CD14-positive monocyte (primary cell): ENCODE measurements around the gene CFAP410. TPM values are rescaled to one million over a fixed set of nuclear protein-coding genes. Genes with fewer than 3 reads are reported as not detected.

Experiments
- DNase-seq, 3 donors: peaks; one replicate each; pipeline ENCODE4 v3.0.0-alpha.2; 2011 to 2022
- H2AFZ ChIP-seq: 2 replicates; pipeline ENCODE4 v1.6.0; 2012; ENCODE audit warnings: mild to moderate bottlenecking, low read depth, low read length, inconsistent platforms; ENCODE audit not compliant: insufficient read depth, poor library complexity, severe bottlenecking
- H3K27ac ChIP-seq, 2 donors: 1 replicate in 1 of 2; 2 replicates in 1 of 2; pipeline ENCODE4 v1.5.1; 2012 to 2013; ENCODE audit warnings: low read length in 2 of 2, control low read depth in 1 of 2, inconsistent platforms in 1 of 2, low read depth in 1 of 2, mild to moderate bottlenecking in 1 of 2
- H3K27me3 ChIP-seq, 2 donors: one replicate each; pipeline versions ENCODE4 v1.6.0 to v1.6.1; 2011 to 2013; ENCODE audit warnings: low read length in 2 of 2; ENCODE audit not compliant: control insufficient read depth in 2 of 2, insufficient read depth in 2 of 2
- H3K36me3 ChIP-seq, 2 donors: replicated peaks in 1 of 2; 1 replicate in 1 of 2; 2 replicates in 1 of 2; pipeline versions ENCODE4 v1.5.1 to v1.6.1; 2012 to 2013; ENCODE audit warnings: low read length in 2 of 2, control low read depth in 1 of 2, inconsistent platforms in 1 of 2, mild to moderate bottlenecking in 1 of 2; ENCODE audit not compliant: insufficient read depth in 2 of 2, control insufficient read depth in 1 of 2
- H3K4me1 ChIP-seq, 2 donors: 1 replicate in 1 of 2; 2 replicates in 1 of 2; pipeline versions ENCODE4 v1.5.1 to v1.6.1; 2012 to 2013; ENCODE audit warnings: low read length in 2 of 2, control low read depth in 1 of 2, inconsistent platforms in 1 of 2, mild to moderate bottlenecking in 1 of 2, moderate library complexity in 1 of 2; ENCODE audit not compliant: insufficient read depth in 2 of 2, control insufficient read depth in 1 of 2
- H3K4me2 ChIP-seq: replicated peaks from 2 replicates; pipeline ENCODE3; 2012; ENCODE audit warnings: low read length, moderate library complexity, mild to moderate bottlenecking; ENCODE audit not compliant: poor library complexity, severe bottlenecking; ENCODE audit errors: extremely low read depth
- H3K4me3 ChIP-seq, 3 experiments: fragments of 200-600 bp in 1 of 3; sonication (generic) in 1 of 3; replicated peaks in 1 of 3; 1 replicate in 2 of 3; 2 replicates in 1 of 3; pipeline ENCODE4 v1.5.1; 2011 to 2013; ENCODE audit warnings: low read length in 3 of 3, mild to moderate bottlenecking in 3 of 3, control low read depth in 2 of 3, low read depth in 2 of 3, inconsistent platforms in 1 of 3, moderate library complexity in 1 of 3
- H3K79me2 ChIP-seq: 2 replicates; pipeline ENCODE4 v1.6.0; 2012; ENCODE audit warnings: mild to moderate bottlenecking, control low read depth, inconsistent platforms, low read length, moderate library complexity; ENCODE audit not compliant: insufficient read depth
- H3K9ac ChIP-seq: 2 replicates; pipeline ENCODE4 v1.6.0; 2017; ENCODE audit warnings: low read length, mild to moderate bottlenecking; ENCODE audit not compliant: insufficient read depth, poor library complexity, severe bottlenecking
- H3K9me3 ChIP-seq, 2 donors: replicated peaks in 1 of 2; 1 replicate in 1 of 2; 2 replicates in 1 of 2; pipeline versions ENCODE4 v1.5.1 to v1.6.1; 2012 to 2013; ENCODE audit warnings: low read length in 2 of 2, control low read depth in 1 of 2; ENCODE audit not compliant: control insufficient read depth in 1 of 2, insufficient read depth in 1 of 2
- H4K20me1 ChIP-seq: 2 replicates; pipeline ENCODE4 v1.6.0; 2012; ENCODE audit warnings: mild to moderate bottlenecking, low read length, control low read depth, moderate library complexity; ENCODE audit not compliant: insufficient read depth
- H3K27ac Mint-ChIP-seq, 7 donors: one replicate each; pipeline ENCODE4 v1.8.0; 2020; ENCODE audit warnings: mild to moderate bottlenecking in 7 of 7, mixed read lengths in 7 of 7, moderate library complexity in 6 of 7, inconsistent platforms in 2 of 7
- H3K27me3 Mint-ChIP-seq, 3 donors: one replicate each; pipeline ENCODE4 v1.8.0; 2021 to 2022; ENCODE audit warnings: low read depth in 3 of 3, mild to moderate bottlenecking in 3 of 3, mixed read lengths in 3 of 3, moderate library complexity in 3 of 3, inconsistent platforms in 1 of 3
- H3K36me3 Mint-ChIP-seq, 2 donors: one replicate each; pipeline ENCODE4 v1.8.0; 2020; ENCODE audit warnings: mixed read lengths in 2 of 2, inconsistent platforms in 1 of 2, mild to moderate bottlenecking in 1 of 2
- H3K4me1 Mint-ChIP-seq: one replicate; pipeline ENCODE4 v1.8.0; 2020; ENCODE audit warnings: mild to moderate bottlenecking, mixed read lengths
- H3K4me3 Mint-ChIP-seq, 2 donors: one replicate each; pipeline ENCODE4 v1.8.0; 2020; ENCODE audit warnings: mild to moderate bottlenecking in 2 of 2, mixed read lengths in 2 of 2, moderate library complexity in 1 of 2
- H3K9me3 Mint-ChIP-seq, 7 donors: one replicate each; pipeline ENCODE4 v1.8.0; 2020 to 2022; ENCODE audit warnings: mixed read lengths in 7 of 7, mild to moderate bottlenecking in 6 of 7, moderate library complexity in 6 of 7, inconsistent platforms in 2 of 7
- CTCF ChIP-seq: fragments of 200-600 bp; IDR thresholded peaks from one replicate; pipeline ENCODE4 v1.8.0; 2022; ENCODE audit warnings: antibody characterized with exemption, mild to moderate bottlenecking
- WGBS: methylation state at CpG from one replicate; pipeline ENCODE4 v1.1.5; 2013; ENCODE audit warnings: missing lambda C conversion rate; ENCODE audit not compliant: insufficient coverage; 5-methylcytosine and 5-hydroxymethylcytosine counted together
- intact Hi-C, 2 donors: fragments of 100-400 bp; cut with micrococcal nuclease; formaldehyde crosslinking; loops; one replicate each; pipeline versions ENCODE4 v1.15.0 to v1.15.1; 2023
- polyA plus RNA-seq, 3 donors: library from polyadenylated mRNA; depleted of rRNA in 1 of 3; unstranded in 2 of 3; stranded (reverse) in 1 of 3; fragments of 300-500 nt in 2 of 3; fragments of >200 nt in 1 of 3; fragmentation: Illumina TruSeq in 2 of 3; gene quantifications; 1 replicate in 2 of 3; 2 replicates in 1 of 3; pipeline ENCODE4 v1.2.3, GENCODE V29; 2012 to 2021

Gene CFAP410
- polyA plus RNA-seq, 3 donors = 14.8 to 23.5 (median 17.3) TPM

- Histone ChIP-seq H2AFZ (no peak overlapping the region), H3K4me2 (no peak overlapping the region), H3K27me3 (peaks cover 4 to 37% of the 10 kb centered on the region in 2 donors), H3K27ac (no peak overlapping the region), H3K79me2 (peaks cover 11% of the 10 kb centered on the region), H3K4me1 (peaks cover 31 to 36% of the 10 kb centered on the region in 2 donors), H3K36me3 (no peaks in the 10 kb centered on the region), H3K9ac (no peak overlapping the region), H3K9me3 (no peaks in the 10 kb centered on the region), H4K20me1 (no peaks in the 10 kb centered on the region), H3K4me3 (no peak overlapping the region)
- Mint-ChIP-seq H3K36me3 (peaks cover 0 to 2% of the 10 kb centered on the region in 2 donors), H3K27ac (no peak overlapping the region), H3K27me3 (peaks cover 39 to 64% (median 45%) of the 10 kb centered on the region in 3 donors), H3K9me3 (peaks cover 0 to 3% (median 0%) of the 10 kb centered on the region in 7 donors), H3K4me3 (peak overlapping the region in 1 of 2 donors; percentile 53), H3K4me1 (peaks cover 34% of the 10 kb centered on the region)
- no peak for DNase-seq
- no peak for TF ChIP-seq CTCF
- whole genome bisulfite sequencing = 55% methylated on average over 22 of the region's 22 CpGs
- intact Hi-C loops = no loop called here
Measured at GRCh38 chr21:44347911-44348451, 8.8 kb upstream of the CFAP410 start.

- no peak overlapping the region for H3K4me3 ChIP-seq
- H3K4me3 Mint-ChIP-seq = peak overlapping the region in 1 of 2 donors; percentile 49
- H3K9me3 Mint-ChIP-seq = peaks cover 0 to 3% (median 0%) of the 10 kb centered on the region in 7 donors
- no peaks in the 10 kb centered on the region for H3K79me2 ChIP-seq
- DNase-seq = no peak
- 84% methylated on average over 11 of the region's 11 CpGs for WGBS
- no peak overlapping the region for H3K27ac ChIP-seq
- peaks cover 15% of the 10 kb centered on the region for H3K4me1 Mint-ChIP-seq
- no peaks in the 10 kb centered on the region for H3K9me3 ChIP-seq
- peaks cover 41 to 56% (median 47%) of the 10 kb centered on the region in 3 donors for H3K27me3 Mint-ChIP-seq
- H3K27ac Mint-ChIP-seq = peak overlapping the region in 1 of 7 donors; percentile 68
- no peaks in the 10 kb centered on the region for H3K36me3 ChIP-seq
- peaks cover 0 to 2% of the 10 kb centered on the region in 2 donors for H3K36me3 Mint-ChIP-seq
- intact Hi-C loops = no loop called here
- H3K4me2 ChIP-seq = no peak overlapping the region
- no peak for TF ChIP-seq CTCF
- no peaks in the 10 kb centered on the region for H4K20me1 ChIP-seq
- H3K4me1 ChIP-seq = peaks cover 7 to 12% of the 10 kb centered on the region in 2 donors
- H3K9ac ChIP-seq = no peak overlapping the region
- no peak overlapping the region for H2AFZ ChIP-seq
- H3K27me3 ChIP-seq = peaks cover 4 to 37% of the 10 kb centered on the region in 2 donors
Measured at GRCh38 chr21:44345495-44345894, 6.3 kb upstream of the CFAP410 start.
